HepG2 (cell line): ENCODE results near the gene RUVBL1. TPM values are rescaled to one million over a fixed set of nuclear protein-coding genes. Genes with fewer than 3 reads are reported as not detected.
A peak's percentile ranks its signal among the peaks of the same experiment; 100 is the strongest.

Experiments used
- ARID5B ChIP-seq: IDR thresholded peaks from 2 replicates; pipeline ENCODE4 v1.4.0; 2020; ENCODE audit warnings: mild to moderate bottlenecking, missing genetic modification reagents
- CBX5 ChIP-seq: sonication (generic); formaldehyde crosslinking; IDR thresholded peaks from 2 replicates; pipeline ENCODE4 v1.4.0; 2020; ENCODE audit warnings: missing genetic modification reagents, borderline replicate concordance
- DNMT1 ChIP-seq: sonication (generic); formaldehyde crosslinking; IDR thresholded peaks from 2 replicates; pipeline ENCODE4 v1.5.1; 2020; ENCODE audit warnings: mild to moderate bottlenecking, missing genetic modification reagents
- DR1 ChIP-seq: sonication (generic); formaldehyde crosslinking; IDR thresholded peaks from 2 replicates; pipeline ENCODE4 v1.8.0; 2021; ENCODE audit warnings: mild to moderate bottlenecking, missing genetic modification reagents, inconsistent platforms
- ETV5 ChIP-seq: IDR thresholded peaks from 2 replicates; pipeline ENCODE4 v1.6.1; 2018; ENCODE audit warnings: missing biosample characterization, missing genetic modification reagents, inconsistent platforms, borderline replicate concordance
- FIP1L1 ChIP-seq: fragments of 200-400 bp; formaldehyde crosslinking; IDR thresholded peaks from 2 replicates; pipeline ENCODE4 v1.6.1; 2018; ENCODE audit warnings: low read depth, mild to moderate bottlenecking, low read length, moderate library complexity, borderline replicate concordance; ENCODE audit not compliant: insufficient read depth
- HNF4A ChIP-seq: sonication (generic); formaldehyde crosslinking; IDR thresholded peaks from 2 replicates; pipeline ENCODE4 v1.4.0; 2020; ENCODE audit warnings: missing genetic modification reagents
- ISL2 ChIP-seq: sonication (generic); formaldehyde crosslinking; IDR thresholded peaks from 2 replicates; pipeline ENCODE4 v1.5.0; 2020; ENCODE audit warnings: missing genetic modification reagents
- KDM3A ChIP-seq: IDR thresholded peaks from 2 replicates; pipeline ENCODE4 v1.6.1; 2018; ENCODE audit warnings: low read depth, missing compliant biosample characterization
- KLF11 ChIP-seq: IDR thresholded peaks from 2 replicates; pipeline ENCODE4 v1.6.1; 2016; ENCODE audit warnings: missing compliant biosample characterization
- KLF9 ChIP-seq: IDR thresholded peaks from 2 replicates; pipeline ENCODE4 v1.6.1; 2016; ENCODE audit warnings: low read depth
- NFAT5 ChIP-seq: sonication (generic); formaldehyde crosslinking; IDR thresholded peaks from 2 replicates; pipeline ENCODE4 v1.4.0; 2020; ENCODE audit warnings: missing genetic modification reagents
- NFKBIZ ChIP-seq: IDR thresholded peaks from 2 replicates; pipeline ENCODE4 v1.6.1; 2018; ENCODE audit warnings: missing genetic modification reagents, missing compliant biosample characterization
- NR2F1 ChIP-seq, 2 experiments: fragments of 450-650 bp in 1 of 2; formaldehyde crosslinking in 1 of 2; IDR thresholded peaks; 2 replicates each; pipeline versions ENCODE4 v1.5.0 to v1.6.1; 2016 to 2020; ENCODE audit warnings: mild to moderate bottlenecking in 1 of 2, missing compliant biosample characterization in 1 of 2, missing genetic modification reagents in 1 of 2, moderate library complexity in 1 of 2
- NR3C1 ChIP-seq: sonication (generic); formaldehyde crosslinking; IDR thresholded peaks from 2 replicates; pipeline ENCODE4 v1.4.0; 2020; ENCODE audit warnings: missing genetic modification reagents
- RFX5 ChIP-seq: IDR thresholded peaks from 2 replicates; pipeline ENCODE4 v1.6.1; 2011; ENCODE audit warnings: low read depth, low read length, improper control_type of control experiment
- SMARCE1 ChIP-seq: fragments of 450-650 bp; IDR thresholded peaks from 2 replicates; pipeline ENCODE4 v1.6.1; 2017; ENCODE audit warnings: borderline replicate concordance
- TEAD3 ChIP-seq: optimal IDR thresholded peaks from 2 replicates; pipeline ENCODE3; 2016; ENCODE audit warnings: borderline replicate concordance
- ZNF256 ChIP-seq: sonication (generic); formaldehyde crosslinking; conservative IDR thresholded peaks from 2 replicates; pipeline ENCODE4 v1.4.0; 2020; ENCODE audit warnings: missing genetic modification reagents
- ZNF362 ChIP-seq: sonication (generic); formaldehyde crosslinking; IDR thresholded peaks from 2 replicates; pipeline ENCODE4 v1.4.0; 2020; ENCODE audit warnings: missing genetic modification reagents, mild to moderate bottlenecking, borderline replicate concordance
- ZNF883 ChIP-seq: sonication (generic); formaldehyde crosslinking; IDR thresholded peaks from 2 replicates; pipeline ENCODE4 v1.5.1; 2020; ENCODE audit warnings: mild to moderate bottlenecking, missing genetic modification reagents; ENCODE audit errors: not compliant biosample characterization
- polyA plus RNA-seq, 8 experiments: library from polyadenylated mRNA; depleted of rRNA in 3 of 8; stranded (reverse) in 7 of 8; unstranded in 1 of 8; fragments of >200 nt; fragmentation: Illumina TruSeq in 4 of 8; extraction: Trizol in 4 of 8; gene quantifications; 2 replicates each; pipeline versions ENCODE4 v1.2.1 to v1.2.3, GENCODE V29; 2011 to 2016; ENCODE audit warnings: low read depth in 4 of 8, missing spikeins in 1 of 8, mixed read lengths in 1 of 8; ENCODE audit not compliant: insufficient read depth in 1 of 8
- total RNA-seq, 5 experiments: library from RNA; depleted of rRNA; stranded (reverse); fragments of >200 nt; fragmentation: Illumina TruSeq; extraction: Trizol; gene quantifications; 2 replicates each; pipeline ENCODE4 v1.2.3, GENCODE V29; 2016; ENCODE audit warnings: low read depth in 1 of 5

Gene RUVBL1
- total and polyA plus RNA-seq, 2 of the 13 experiments (the other 11 are each of a cell fraction or from before 2014, with no cell fraction given) = 32.7 to 86.3 TPM

- no peak; the same call in 1 of the 2 replicates for TF ChIP-seq NFAT5
- no peak; the same call in 1 of the 2 replicates for TF ChIP-seq KDM3A (CRISPR knock-in tag)
- TF ChIP-seq ZNF883 (CRISPR knock-in tag) = no peak
- no peak for TF ChIP-seq NFKBIZ
- TF ChIP-seq ETV5 (CRISPR knock-in tag) = no peak
- TF ChIP-seq RFX5 = no peak
- no peak for TF ChIP-seq FIP1L1
- TF ChIP-seq TEAD3 (CRISPR knock-in tag) = no peak
- TF ChIP-seq HNF4A (CRISPR knock-in tag) = no peak
- TF ChIP-seq NR2F1 (CRISPR knock-in tag; IDR thresholded peaks at IDR 0.05) = no peak
- peak; percentile 38; the same call in 1 of the 2 replicates for TF ChIP-seq ARID5B (CRISPR knock-in tag)
- no peak for TF ChIP-seq CBX5 (CRISPR knock-in tag)
- TF ChIP-seq ZNF256 (CRISPR knock-in tag) = no peak
- no peak for TF ChIP-seq KLF11 (CRISPR knock-in tag)
- TF ChIP-seq DR1 = no peak
- TF ChIP-seq DNMT1 (CRISPR knock-in tag) = peak; percentile 56; the same call in 1 of the 2 replicates
- TF ChIP-seq ISL2 = no peak
- no peak for TF ChIP-seq SMARCE1
- 0 out of 2 replicates have a peak, but pooled peaks have one; percentile 45 for TF ChIP-seq KLF9 (CRISPR knock-in tag)
- no peak for TF ChIP-seq ZNF362
- TF ChIP-seq NR3C1 (CRISPR knock-in tag) = no peak
These were observed 71.6 kb downstream of the RUVBL1 start, which contains the start of gene SEC61A1 (continued) for GRCh38 chr3:128051837-128052594.
